Testis (tissue), 3 donors: ENCODE measurements around the gene ISX. TPM values are rescaled to one million over a fixed set of nuclear protein-coding genes. Genes with fewer than 3 reads are reported as not detected.
"Not testable (repeated sequence)": the region's sequence is repeated elsewhere in the genome, so short reads cannot be mapped to it uniquely, and the experiment has no call there.

Experiments used
- DNase-seq: peaks from one replicate; pipeline ENCODE4 v3.0.0-alpha.2; 2019
- H3K27ac ChIP-seq, 2 donors: fragments of 200-600 bp; sonication (generic); one replicate each; pipeline ENCODE4 v1.5.1; 2019
- H3K27me3 ChIP-seq: fragments of 200-600 bp; sonication (generic); one replicate; pipeline ENCODE4 v1.5.1; 2019
- H3K36me3 ChIP-seq: fragments of 200-600 bp; sonication (generic); one replicate; pipeline ENCODE4 v1.5.1; 2017; ENCODE audit warnings: low read depth; ENCODE audit errors: missing control alignments
- H3K4me1 ChIP-seq: fragments of 200-600 bp; sonication (generic); one replicate; pipeline ENCODE4 v1.5.1; 2019
- H3K4me3 ChIP-seq, 2 donors: fragments of 200-600 bp; sonication (generic); one replicate each; pipeline ENCODE4 v1.5.1; 2017 to 2019
- H3K9me3 ChIP-seq: fragments of 200-600 bp; sonication (generic); one replicate; pipeline ENCODE4 v1.5.1; 2017
- POLR2A ChIP-seq: fragments of 450-650 bp; IDR thresholded peaks from one replicate; pipeline ENCODE4 v1.6.1; 2017; ENCODE audit warnings: antibody characterized with exemption, mild to moderate bottlenecking, moderate library complexity
- WGBS, 2 donors: methylation state at CpG; one replicate each; pipeline ENCODE4 v1.1.5; 2018; 5-methylcytosine and 5-hydroxymethylcytosine counted together
- intact Hi-C: fragments of 100-400 bp; cut with DNase I; formaldehyde crosslinking; loops from one replicate; pipeline ENCODE4 v1.15.1; 2023; ENCODE audit warnings: low total_unique reads
- polyA plus RNA-seq: library from polyadenylated mRNA; stranded (reverse); fragments of 350-450 nt; fragmentation: Illumina TruSeq; extraction: RNeasy Lipid Tissue Mini Kit (QIAGEN cat#74804); gene quantifications from one replicate; pipeline ENCODE4 v1.2.3, GENCODE V29; 2014; ENCODE audit warnings: low read depth, low replicate concordance; ENCODE audit not compliant: insufficient read depth
- total RNA-seq, 2 donors: library from RNA; depleted of rRNA; stranded (reverse); fragments of >200 nt; gene quantifications; one replicate each; pipeline ENCODE4 v1.2.3, GENCODE V29; 2016
- TF ChIP-seq, protein P1 (sequence below), 3 experiments: fragments of 450-650 bp in 2 of 3; fragments of 200-600 bp in 1 of 3; sonication (generic) in 1 of 3; IDR thresholded peaks; one replicate each; pipeline ENCODE4 v1.5.1; 2016 to 2019; ENCODE audit warnings: antibody characterized with exemption in 3 of 3, mild to moderate bottlenecking in 2 of 3, moderate library complexity in 1 of 3

ISX gene
- total and polyA plus RNA-seq, 3 donors from 2014 or later: not detected

DNA sequence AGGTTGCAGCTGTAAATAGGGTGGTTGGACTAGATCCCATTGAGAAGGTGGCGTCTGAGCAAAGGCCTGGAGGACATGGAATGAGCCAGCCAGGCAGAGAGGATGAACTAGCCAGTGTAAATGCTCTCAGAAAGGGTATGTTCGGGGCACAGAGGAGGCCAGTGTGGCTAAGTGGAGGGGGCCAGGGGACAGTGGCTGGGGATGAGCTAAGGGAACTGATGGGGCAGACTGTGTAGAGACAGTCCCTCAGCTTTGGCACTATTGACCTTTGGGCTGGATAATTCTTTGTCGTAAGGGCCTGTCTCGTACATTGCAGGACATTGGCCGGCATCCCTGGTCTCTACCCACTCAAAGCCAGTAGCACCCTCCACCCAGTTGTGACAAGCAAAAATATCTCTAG lies 43.7 kb upstream of the ISX start:
- intact Hi-C loops: no loop called here
- Histone ChIP-seq H3K4me1 (no peaks in the 10 kb centered on the region), H3K27me3 (no peaks in the 10 kb centered on the region), H3K36me3 (no peaks in the 10 kb centered on the region), H3K4me3 (no peak overlapping the region), H3K9me3 (no peaks in the 10 kb centered on the region), H3K27ac (no peak overlapping the region)
- 88 to 93% methylated on average over 4 to 5 of the region's 5 CpGs for WGBS, 2 donors
- no peak for DNase-seq
- TF ChIP-seq, protein P1, sequence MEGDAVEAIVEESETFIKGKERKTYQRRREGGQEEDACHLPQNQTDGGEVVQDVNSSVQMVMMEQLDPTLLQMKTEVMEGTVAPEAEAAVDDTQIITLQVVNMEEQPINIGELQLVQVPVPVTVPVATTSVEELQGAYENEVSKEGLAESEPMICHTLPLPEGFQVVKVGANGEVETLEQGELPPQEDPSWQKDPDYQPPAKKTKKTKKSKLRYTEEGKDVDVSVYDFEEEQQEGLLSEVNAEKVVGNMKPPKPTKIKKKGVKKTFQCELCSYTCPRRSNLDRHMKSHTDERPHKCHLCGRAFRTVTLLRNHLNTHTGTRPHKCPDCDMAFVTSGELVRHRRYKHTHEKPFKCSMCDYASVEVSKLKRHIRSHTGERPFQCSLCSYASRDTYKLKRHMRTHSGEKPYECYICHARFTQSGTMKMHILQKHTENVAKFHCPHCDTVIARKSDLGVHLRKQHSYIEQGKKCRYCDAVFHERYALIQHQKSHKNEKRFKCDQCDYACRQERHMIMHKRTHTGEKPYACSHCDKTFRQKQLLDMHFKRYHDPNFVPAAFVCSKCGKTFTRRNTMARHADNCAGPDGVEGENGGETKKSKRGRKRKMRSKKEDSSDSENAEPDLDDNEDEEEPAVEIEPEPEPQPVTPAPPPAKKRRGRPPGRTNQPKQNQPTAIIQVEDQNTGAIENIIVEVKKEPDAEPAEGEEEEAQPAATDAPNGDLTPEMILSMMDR (IDR thresholded peaks at IDR 0.05): no peak
- TF ChIP-seq POLR2A: no peak

DNA sequence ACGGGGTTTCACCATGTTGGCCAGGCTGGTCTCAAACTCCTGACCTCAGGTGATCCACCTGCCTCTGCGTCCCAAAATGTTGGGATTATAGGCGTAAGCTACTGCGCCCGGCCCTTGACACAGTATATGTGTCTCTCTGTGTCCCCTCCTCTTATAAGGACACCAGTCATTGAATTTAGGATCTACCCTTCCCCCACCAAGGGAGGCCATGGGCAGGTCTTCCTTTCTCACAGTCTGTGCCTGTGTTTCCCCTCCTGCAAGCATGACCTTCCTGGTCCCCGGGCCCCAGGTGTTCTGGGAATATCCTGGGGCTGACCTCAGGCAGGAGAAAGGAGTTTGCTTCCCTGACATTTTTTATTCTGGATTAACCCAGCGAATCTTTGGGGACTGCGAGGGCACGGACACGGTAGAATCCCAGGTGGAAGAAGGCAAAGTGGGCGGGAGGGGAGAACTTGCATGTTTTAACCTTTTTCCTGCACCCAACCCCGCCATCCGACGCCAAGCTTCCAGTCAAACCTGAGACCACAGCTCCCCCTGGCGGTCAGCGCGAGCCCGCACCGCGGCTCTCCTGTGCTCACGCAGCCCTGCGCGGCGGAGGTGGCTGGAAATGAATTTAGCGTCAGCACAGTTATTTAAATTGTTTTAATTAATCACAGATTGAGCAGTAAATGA lies 42.1 kb upstream of the ISX start:
- peak overlapping the region; percentile 13 to 24 for H3K4me3 ChIP-seq
- peak; percentile 92 for DNase-seq
- TF ChIP-seq, protein P1 (IDR thresholded peaks at IDR 0.05): peak; percentile 80 to 87 (median 86)
- TF ChIP-seq POLR2A: no peak
- H3K36me3 ChIP-seq: no peaks in the 10 kb centered on the region
- H3K4me1 ChIP-seq: no peaks in the 10 kb centered on the region
- intact Hi-C loops: no loop called here
- WGBS, 2 donors: 16 to 19% methylated on average over 25 of the region's 25 CpGs
- no peaks in the 10 kb centered on the region for H3K9me3 ChIP-seq
- no peaks in the 10 kb centered on the region for H3K27me3 ChIP-seq
- H3K27ac ChIP-seq: no peak overlapping the region

DNA sequence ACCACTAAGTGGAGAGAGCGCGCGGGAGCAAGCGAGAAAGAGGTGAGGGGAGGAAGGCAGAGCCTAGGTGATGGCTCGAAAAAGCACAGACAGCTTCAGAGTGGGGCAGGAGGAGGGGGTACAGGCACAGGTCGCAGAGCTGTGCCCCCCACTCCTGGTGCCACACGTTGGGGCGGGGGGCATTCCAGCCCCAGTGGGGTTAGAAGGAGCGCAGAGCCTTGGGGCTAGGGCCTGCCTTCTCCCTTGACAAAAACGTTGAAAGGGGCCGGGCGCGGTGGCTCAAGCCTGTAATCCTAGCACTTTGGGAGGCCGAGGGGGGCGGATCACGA lies 41.6 kb upstream of the ISX start:
- no peak for DNase-seq
- peak overlapping the region; percentile 13 to 24 for H3K4me3 ChIP-seq
- no peaks in the 10 kb centered on the region for H3K36me3 ChIP-seq
- no peaks in the 10 kb centered on the region for H3K27me3 ChIP-seq
- H3K27ac ChIP-seq: no peak overlapping the region
- TF ChIP-seq, protein P1 (IDR thresholded peaks at IDR 0.05): peak in 1 of 3 experiments; percentile 0
- no peak for TF ChIP-seq POLR2A
- WGBS, 2 donors: 28 to 29% methylated on average over 15 to 16 of the region's 16 CpGs
- intact Hi-C loops: no loop called here
- no peaks in the 10 kb centered on the region for H3K9me3 ChIP-seq
- H3K4me1 ChIP-seq: no peaks in the 10 kb centered on the region

DNA sequence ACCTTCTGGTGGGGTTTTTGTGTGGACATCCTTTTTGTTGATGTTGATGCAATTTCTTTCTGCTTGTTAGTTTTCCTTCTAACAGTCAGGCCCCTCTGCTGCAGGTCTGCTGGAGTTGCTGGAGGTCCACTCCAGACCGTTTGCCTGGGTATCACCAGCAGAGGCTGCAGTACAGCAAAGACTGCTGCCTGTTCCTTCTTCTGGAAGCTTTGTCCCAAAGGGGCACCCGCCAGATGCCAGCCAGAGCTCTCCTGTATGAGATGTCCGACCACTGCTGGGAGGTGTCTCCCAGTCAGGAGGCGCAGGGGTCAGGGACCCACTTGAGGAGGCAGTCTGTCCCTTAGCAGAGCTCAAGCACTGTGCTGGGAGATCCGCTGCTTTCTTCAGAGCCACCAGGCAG lies 35.8 kb upstream of the ISX start:
- intact Hi-C loops, DNase-seq, H3K4me3 ChIP-seq, H3K36me3 ChIP-seq, H3K27ac ChIP-seq, H3K9me3 ChIP-seq, H3K27me3 ChIP-seq, H3K4me1 ChIP-seq: not testable (repeated sequence)
- WGBS, 2 donors: 84 to 87% methylated on average over 5 of the region's 5 CpGs

DNA sequence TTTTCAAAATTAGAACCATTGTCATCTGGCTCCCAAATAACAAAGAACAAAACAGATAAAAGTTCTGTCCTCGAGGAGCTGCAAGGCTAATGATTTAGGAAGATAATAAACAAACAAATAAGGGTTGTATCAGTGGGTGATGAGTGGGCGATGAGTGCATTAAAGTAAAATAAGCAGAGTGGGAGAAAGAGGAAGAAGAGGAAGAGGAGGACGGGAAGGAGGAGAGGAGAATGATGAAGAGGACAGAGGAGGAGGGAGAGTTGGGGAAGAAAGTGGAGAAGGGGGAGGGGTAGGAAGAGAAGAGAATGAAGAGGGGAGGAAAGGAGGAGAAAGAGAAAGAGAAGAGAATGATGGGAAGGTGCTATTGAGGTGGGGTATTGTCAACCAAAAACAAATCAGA lies 33.4 kb upstream of the ISX start:
- Histone ChIP-seq H3K36me3 (no peaks in the 10 kb centered on the region), H3K27me3 (no peaks in the 10 kb centered on the region), H3K9me3 (no peaks in the 10 kb centered on the region), H3K4me1 (no peaks in the 10 kb centered on the region), H3K27ac (no peak overlapping the region), H3K4me3 (no peak overlapping the region)
- no peak for TF ChIP-seq POLR2A
- TF ChIP-seq, protein P1 (IDR thresholded peaks at IDR 0.05): no peak
- 44 to 46% methylated on average over 3 of the region's 3 CpGs for WGBS, 2 donors
- no peak for DNase-seq
- intact Hi-C loops: no loop called here
